Heart right ventricle (tissue), 16 donors: ENCODE results near the gene ABCD3. TPM values are rescaled to one million over a fixed set of nuclear protein-coding genes. Genes with fewer than 3 reads are reported as not detected.

Experiments
- ATAC-seq, 8 donors: fragments of 200-7000 bp; cut with Tn5 transposase; one replicate each; pipeline ENCODE4 v1.9.1; 2020; ENCODE audit warnings: mild to moderate bottlenecking in 8 of 8, moderate library complexity in 8 of 8, moderate number of reproducible peaks in 1 of 8
- DNase-seq, 2 donors: peaks; one replicate each; pipeline ENCODE4 v3.0.0-alpha.2; 2020
- H3K27ac ChIP-seq, 10 donors: fragments of 200-600 bp; sonication (generic) in 2 of 10; one replicate each; pipeline versions ENCODE4 v1.5.0 to v1.8.0; 2020 to 2022; ENCODE audit warnings: mild to moderate bottlenecking in 3 of 10
- H3K27me3 ChIP-seq, 7 donors: fragments of 200-600 bp; one replicate each; pipeline ENCODE4 v1.8.0; 2021 to 2022; ENCODE audit warnings: mild to moderate bottlenecking in 2 of 7
- H3K36me3 ChIP-seq, 9 donors: fragments of 200-600 bp; sonication (generic) in 1 of 9; one replicate each; pipeline versions ENCODE4 v1.5.0 to v1.8.0; 2020 to 2022; ENCODE audit warnings: mild to moderate bottlenecking in 2 of 9
- H3K4me1 ChIP-seq, 9 donors: fragments of 200-600 bp; sonication (generic) in 1 of 9; one replicate each; pipeline versions ENCODE4 v1.5.0 to v1.8.0; 2020 to 2022; ENCODE audit warnings: mild to moderate bottlenecking in 4 of 9
- H3K4me3 ChIP-seq, 10 donors: fragments of 200-600 bp; sonication (generic) in 2 of 10; one replicate each; pipeline versions ENCODE4 v1.5.0 to v1.8.0; 2020 to 2022; ENCODE audit warnings: mild to moderate bottlenecking in 7 of 10, moderate library complexity in 2 of 10
- H3K9me3 ChIP-seq, 11 donors: fragments of 200-600 bp in 10 of 11; sonication (generic) in 2 of 11; one replicate each; pipeline versions ENCODE4 v1.5.0 to v1.8.0; 2013 to 2022; ENCODE audit warnings: mild to moderate bottlenecking in 2 of 11, control low read depth in 1 of 11, moderate library complexity in 1 of 11
- WGBS, 2 donors: extraction: QIAGEN DNeasy Blood & Tissue Kit; methylation state at CpG; one replicate each; pipeline ENCODE4 v1.1.7; 2013; ENCODE audit warnings: inconsistent platforms in 1 of 2; 5-methylcytosine and 5-hydroxymethylcytosine counted together
- intact Hi-C, 10 donors: fragments of 100-400 bp; cut with DNase I; formaldehyde crosslinking; loops; one replicate each; pipeline versions ENCODE4 v1.11.1 to v1.14.2; 2022
- polyA plus RNA-seq, 2 donors: library from polyadenylated mRNA; stranded (reverse); fragments of 200-250 nt; gene quantifications; one replicate each; pipeline ENCODE4 v1.2.3, GENCODE V29; 2013
- total RNA-seq, 10 donors: library from RNA; stranded (reverse); fragmentation: NEBNext Ultra II Directional in 3 of 10; extraction: Animal tissue kit (Norgen Biotek cat#: 25700) in 3 of 10; gene quantifications; one replicate each; pipeline versions ENCODE4 v1.2.1 to v1.2.4, GENCODE V29; 2021 to 2023
- TF ChIP-seq, protein P1 (sequence below), 9 donors: fragments of 200-600 bp; sonication (generic) in 2 of 9; IDR thresholded peaks; one replicate each; pipeline versions ENCODE4 v1.5.0 to v1.8.0; 2021 to 2022; ENCODE audit warnings: antibody characterized with exemption in 9 of 9, mild to moderate bottlenecking in 5 of 9, moderate library complexity in 1 of 9
- donor health status: Arrhythmogenic right ventricular cardiomyopathy.
- donor health status: ischemic (EF 13 %, LVEDD 7.1; RV severe dilation, severe dysfunction).
- donor health status: healthy with polysubstance abuse.
- donor health status: DM: no; HTN: yes; CAD: no.
- donor health status: DM: no; HTN: no; CAD: no.
- donor health status: ischemic (EF 25% LVEDD 6.9; RV normal size, moderate dysfunction).
- donor health status: ischemic (EF 25% LVEDD 5.7; RV mildly dilated, moderate dysfunction).
- donor health status: healthy.
- donor health status: DM: yes; HTN: yes; CAD: no.
- donor health status: Ischemic cardiomyopathy.
- donor health status: ischemic (EF 35%, LVEDD 5.7; RV mildly dilated, moderate dysfunction).
- donor health status: nonischemic (EF 11% LVEDD 7.7; RV severe dilation, severe dysfunction).
- donor health status: DM: yes; HTN: yes; CAD: no.
- donor health status: PGD.
- donor health status: ischemic (EF 29% LVEDD 5.4; RV normal size, mild dysfunction).
- donor health status: nonischemic (EF 23%, LVEDD 6.1; RV moderate dilation, normal function).

The ABCD3 gene
- total and polyA plus RNA-seq, 12 donors, result 22.2 to 90.0 (median 59.1) TPM

- Histone ChIP-seq H3K4me1 (peaks cover 0 to 13% (median 0%) of the 10 kb centered on the region in 9 donors), H3K27me3 (no peaks in the 10 kb centered on the region), H3K4me3 (no peak overlapping the region), H3K9me3 (no peaks in the 10 kb centered on the region), H3K27ac (no peak overlapping the region), H3K36me3 (peaks cover 0 to 72% (median 18%) of the 10 kb centered on the region in 9 donors)
- intact Hi-C loops, result no loop called here
- WGBS, 2 donors, result 97 to 99% methylated on average over 1 of the region's 1 CpG
- DNase-seq (no peak), ATAC-seq (no peak)
- TF ChIP-seq, protein P1, sequence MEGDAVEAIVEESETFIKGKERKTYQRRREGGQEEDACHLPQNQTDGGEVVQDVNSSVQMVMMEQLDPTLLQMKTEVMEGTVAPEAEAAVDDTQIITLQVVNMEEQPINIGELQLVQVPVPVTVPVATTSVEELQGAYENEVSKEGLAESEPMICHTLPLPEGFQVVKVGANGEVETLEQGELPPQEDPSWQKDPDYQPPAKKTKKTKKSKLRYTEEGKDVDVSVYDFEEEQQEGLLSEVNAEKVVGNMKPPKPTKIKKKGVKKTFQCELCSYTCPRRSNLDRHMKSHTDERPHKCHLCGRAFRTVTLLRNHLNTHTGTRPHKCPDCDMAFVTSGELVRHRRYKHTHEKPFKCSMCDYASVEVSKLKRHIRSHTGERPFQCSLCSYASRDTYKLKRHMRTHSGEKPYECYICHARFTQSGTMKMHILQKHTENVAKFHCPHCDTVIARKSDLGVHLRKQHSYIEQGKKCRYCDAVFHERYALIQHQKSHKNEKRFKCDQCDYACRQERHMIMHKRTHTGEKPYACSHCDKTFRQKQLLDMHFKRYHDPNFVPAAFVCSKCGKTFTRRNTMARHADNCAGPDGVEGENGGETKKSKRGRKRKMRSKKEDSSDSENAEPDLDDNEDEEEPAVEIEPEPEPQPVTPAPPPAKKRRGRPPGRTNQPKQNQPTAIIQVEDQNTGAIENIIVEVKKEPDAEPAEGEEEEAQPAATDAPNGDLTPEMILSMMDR (IDR thresholded peaks at IDR 0.05), result no peak
Observed at GRCh38 chr1:94504601-94505000, 86.4 kb downstream of the ABCD3 start.

GRCh38 chr1:94512816-94513215 lies 94.6 kb downstream of the ABCD3 start:
- peaks cover 0 to 46% (median 5%) of the 10 kb centered on the region in 9 donors for H3K36me3 ChIP-seq
- no peaks in the 10 kb centered on the region for H3K27me3 ChIP-seq
- H3K27ac ChIP-seq, result no peak overlapping the region
- TF ChIP-seq, protein P1 (IDR thresholded peaks at IDR 0.05), result no peak
- 97 to 99% methylated on average over 2 of the region's 2 CpGs for WGBS, 2 donors
- intact Hi-C loops, result no loop called here
- H3K4me3 ChIP-seq, result no peak overlapping the region
- DNase-seq, result no peak
- H3K9me3 ChIP-seq, result no peaks in the 10 kb centered on the region
- no peak for ATAC-seq
- H3K4me1 ChIP-seq, result peaks cover 0 to 9% (median 0%) of the 10 kb centered on the region in 9 donors

GRCh38 chr1:94514095-94514727 lies 96.0 kb downstream of the ABCD3 start:
- Histone ChIP-seq H3K4me1 (peaks cover 0 to 9% (median 0%) of the 10 kb centered on the region in 9 donors), H3K4me3 (no peak overlapping the region), H3K36me3 (peaks cover 0 to 60% (median 5%) of the 10 kb centered on the region in 9 donors), H3K27me3 (no peaks in the 10 kb centered on the region), H3K9me3 (no peaks in the 10 kb centered on the region), H3K27ac (no peak overlapping the region)
- no peak for DNase-seq
- TF ChIP-seq, protein P1 (IDR thresholded peaks at IDR 0.05), result peak in 8 of 9 donors; percentile 16 to 71 (median 68)
- WGBS, 2 donors, result 71 to 94% methylated on average over 2 of the region's 2 CpGs
- peak in 5 of 8 donors; percentile 34 to 60 (median 44) for ATAC-seq
- intact Hi-C loops, result loop anchor here in 2 of 10 donors (2.0 kb wide), 2 partner anchors 287 to 291 kb away; no protein-coding TSS in a partner anchor

DNA sequence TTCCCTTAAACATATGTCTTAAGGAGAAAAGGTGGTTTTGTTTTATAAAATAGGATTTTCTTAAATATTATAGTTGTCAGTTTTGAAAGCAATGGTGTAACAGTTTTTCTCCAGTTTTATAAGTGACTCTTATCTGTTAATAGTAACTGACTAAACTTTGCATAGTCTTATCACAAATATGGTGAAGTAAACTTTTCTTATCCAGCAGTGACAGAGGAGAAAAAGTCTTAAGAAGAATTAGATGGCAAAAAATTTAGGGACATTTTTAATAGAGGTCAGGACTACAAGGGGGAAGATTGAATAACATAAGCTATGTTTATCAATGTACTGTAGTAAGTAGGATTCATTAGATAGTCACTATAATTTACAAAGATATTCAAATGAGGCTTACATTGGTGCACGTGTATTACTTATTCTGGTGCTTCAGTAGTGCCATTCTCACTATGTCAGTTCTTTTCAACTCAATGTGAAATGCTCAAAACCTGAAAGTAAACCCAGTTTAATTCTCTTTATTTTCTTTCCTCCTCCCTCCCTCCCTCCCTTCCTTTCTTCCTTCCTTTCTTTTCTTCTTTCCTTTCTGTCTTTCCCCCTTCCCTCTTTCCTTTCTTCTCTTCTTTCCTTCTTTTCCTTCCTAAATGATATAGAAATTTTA lies 97.2 kb downstream of the ABCD3 start:
- H3K27ac ChIP-seq, result no peak overlapping the region
- H3K4me3 ChIP-seq, result no peak overlapping the region
- no peak for ATAC-seq
- no peaks in the 10 kb centered on the region for H3K27me3 ChIP-seq
- H3K4me1 ChIP-seq, result peaks cover 0 to 9% (median 0%) of the 10 kb centered on the region in 9 donors
- H3K9me3 ChIP-seq, result no peaks in the 10 kb centered on the region
- TF ChIP-seq, protein P1 (IDR thresholded peaks at IDR 0.05), result no peak
- intact Hi-C loops, result loop anchor here in 2 of 10 donors (2.0 kb wide), 2 partner anchors 285 to 289 kb away; no protein-coding TSS in a partner anchor
- 81 to 83% methylated on average over 1 of the region's 1 CpG for WGBS, 2 donors
- DNase-seq, result no peak
- peaks cover 0 to 72% (median 5%) of the 10 kb centered on the region in 9 donors for H3K36me3 ChIP-seq
